Liver (tissue), 9 donors: ENCODE measurements around the gene AMMECR1. TPM values are rescaled to one million over a fixed set of nuclear protein-coding genes. Genes with fewer than 3 reads are reported as not detected.

ENCODE experiments used
- DNase-seq: peaks from one replicate; pipeline ENCODE4 v3.0.0-alpha.2; 2017; ENCODE audit warnings: low spot score
- H3K27ac ChIP-seq, 2 donors: one replicate each; pipeline ENCODE4 v1.7.0; 2013; ENCODE audit warnings: inconsistent platforms in 2 of 2, low read length in 2 of 2, control low read depth in 1 of 2, low read depth in 1 of 2, mild to moderate bottlenecking in 1 of 2
- H3K27me3 ChIP-seq, 4 donors: one replicate each; pipeline versions ENCODE4 v1.6.1 to v1.7.0; 2013; ENCODE audit warnings: low read length in 3 of 4, inconsistent platforms in 1 of 4, mild to moderate bottlenecking in 1 of 4, moderate library complexity in 1 of 4; ENCODE audit not compliant: control insufficient read depth in 4 of 4, insufficient read depth in 4 of 4
- H3K36me3 ChIP-seq, 4 donors: one replicate each; pipeline versions ENCODE4 v1.6.1 to v1.7.0; 2013; ENCODE audit warnings: low read length in 3 of 4, mild to moderate bottlenecking in 3 of 4, low read depth in 1 of 4, moderate library complexity in 1 of 4; ENCODE audit not compliant: control insufficient read depth in 4 of 4, insufficient read depth in 3 of 4
- H3K4me1 ChIP-seq, 4 donors: one replicate each; pipeline versions ENCODE4 v1.6.1 to v1.7.0; 2013; ENCODE audit warnings: low read length in 3 of 4, mild to moderate bottlenecking in 3 of 4, moderate library complexity in 1 of 4; ENCODE audit not compliant: control insufficient read depth in 4 of 4, insufficient read depth in 4 of 4
- H3K4me3 ChIP-seq, 3 donors: one replicate each; pipeline versions ENCODE4 v1.6.1 to v1.7.0; 2013; ENCODE audit warnings: low read length in 3 of 3, control low read depth in 1 of 3, low read depth in 1 of 3, mild to moderate bottlenecking in 1 of 3
- H3K9ac ChIP-seq, 2 donors: one replicate each; pipeline ENCODE4 v1.7.0; 2013; ENCODE audit warnings: low read length in 2 of 2, mild to moderate bottlenecking in 2 of 2, moderate library complexity in 2 of 2, control low read depth in 1 of 2, low read depth in 1 of 2
- H3K9me3 ChIP-seq, 4 donors: one replicate each; pipeline versions ENCODE4 v1.6.1 to v1.7.0; 2013; ENCODE audit warnings: low read length in 3 of 4; ENCODE audit not compliant: control insufficient read depth in 4 of 4
- EGR1 ChIP-seq, 2 donors: IDR thresholded peaks; 2 replicates each; pipeline ENCODE4 v1.6.1; 2016 to 2018; ENCODE audit warnings: antibody characterized with exemption in 2 of 2, low read depth in 2 of 2
- FOXA1 ChIP-seq: IDR thresholded peaks from 2 replicates; pipeline ENCODE4 v1.6.1; 2016; ENCODE audit warnings: antibody characterized with exemption
- FOXA2 ChIP-seq: IDR thresholded peaks from 2 replicates; pipeline ENCODE4 v1.6.1; 2016; ENCODE audit warnings: antibody characterized with exemption
- GABPA ChIP-seq, 2 donors: IDR thresholded peaks in 1 of 2; conservative IDR thresholded peaks in 1 of 2; 2 replicates each; pipeline ENCODE4 v1.6.1; 2016; ENCODE audit warnings: antibody characterized with exemption in 2 of 2, mild to moderate bottlenecking in 1 of 2, moderate library complexity in 1 of 2
- HNF4A ChIP-seq, 2 donors: conservative IDR thresholded peaks; 2 replicates each; pipeline ENCODE4 v1.6.1; 2016; ENCODE audit warnings: antibody characterized with exemption in 2 of 2, mild to moderate bottlenecking in 2 of 2
- HNF4G ChIP-seq: IDR thresholded peaks from 2 replicates; pipeline ENCODE4 v1.6.1; 2016; ENCODE audit warnings: antibody characterized with exemption
- NR2F2 ChIP-seq: IDR thresholded peaks from 2 replicates; pipeline ENCODE4 v1.6.1; 2016; ENCODE audit warnings: antibody characterized with exemption
- RAD21 ChIP-seq, 2 donors: IDR thresholded peaks; 2 replicates each; pipeline ENCODE4 v1.6.1; 2016; ENCODE audit warnings: antibody characterized with exemption in 2 of 2, mild to moderate bottlenecking in 2 of 2
- RXRA ChIP-seq, 2 donors: IDR thresholded peaks; 2 replicates each; pipeline ENCODE4 v1.6.1; 2017 to 2018; ENCODE audit warnings: antibody characterized with exemption in 2 of 2, mild to moderate bottlenecking in 1 of 2
- YY1 ChIP-seq: IDR thresholded peaks from 2 replicates; pipeline ENCODE4 v1.6.1; 2016; ENCODE audit warnings: antibody characterized with exemption, mild to moderate bottlenecking
- WGBS: extraction: QIAGEN DNeasy Blood & Tissue Kit; methylation state at CpG from one replicate; pipeline ENCODE4 v1.1.7; 2013; 5-methylcytosine and 5-hydroxymethylcytosine counted together
- polyA plus RNA-seq, 2 donors: library from polyadenylated mRNA; stranded (reverse) in 1 of 2; unstranded in 1 of 2; fragments of 200-250 nt in 1 of 2; fragments of >200 nt in 1 of 2; fragmentation: Nextera tagmentation in 1 of 2; extraction: Ambion mirVana in 1 of 2; gene quantifications; one replicate each; pipeline versions ENCODE4 v1.2.1 to v1.2.3, GENCODE V29; 2013 to 2015
- total RNA-seq, 2 donors: library from RNA; depleted of rRNA; stranded (reverse); fragments of >200 nt; gene quantifications; one replicate each; pipeline ENCODE4 v1.2.3, GENCODE V29; 2014
- TF ChIP-seq, protein P1 (sequence below): IDR thresholded peaks from 2 replicates; pipeline ENCODE4 v1.6.1; 2016; ENCODE audit warnings: antibody characterized with exemption, mild to moderate bottlenecking
- TF ChIP-seq, protein P2 (sequence below): IDR thresholded peaks from 2 replicates; pipeline ENCODE4 v1.6.1; 2016; ENCODE audit warnings: antibody characterized with exemption
- TF ChIP-seq, protein P3 (sequence below): IDR thresholded peaks from 2 replicates; pipeline ENCODE4 v1.6.1; 2016; ENCODE audit warnings: antibody characterized with exemption
- donor health status: healthy.
- donor health status: healthy.
- donor health status: healthy.
- donor health status: healthy.
- donor health status: healthy.

Gene AMMECR1
- total and polyA plus RNA-seq, 4 donors, result 1.7 to 30.9 (median 3.6) TPM

DNA sequence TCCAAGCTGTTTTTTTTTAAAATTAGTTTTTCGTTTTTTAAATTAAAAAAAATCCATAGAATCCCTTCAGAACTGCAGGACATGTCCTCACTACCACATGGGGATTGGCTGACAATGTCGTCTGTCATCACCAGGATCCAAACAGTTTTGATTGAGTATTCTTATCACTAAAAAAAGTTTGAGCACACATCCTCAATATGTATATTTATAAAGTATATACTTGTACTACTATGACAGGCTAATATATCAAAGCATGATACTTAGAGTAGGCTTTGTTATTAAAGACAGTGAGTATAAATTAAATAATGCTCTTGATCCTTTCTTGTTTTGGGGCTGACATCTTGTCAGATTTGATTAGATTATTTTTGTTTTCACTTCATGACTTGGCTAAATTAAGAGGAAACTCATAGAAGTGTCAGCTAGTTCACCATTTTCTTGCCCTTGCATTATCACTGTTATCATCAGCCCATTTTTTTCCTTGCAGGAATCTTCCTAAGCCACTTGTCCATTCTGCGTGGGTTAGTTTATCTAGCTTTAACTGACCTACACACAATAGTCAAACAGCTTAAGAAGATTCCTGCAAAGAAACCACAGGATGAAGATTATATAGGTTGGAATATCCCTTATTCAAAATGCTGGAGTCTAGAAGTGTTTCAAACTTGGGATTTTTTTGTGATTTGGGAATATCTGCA, 92.8 kb downstream of the AMMECR1 start:
- Histone ChIP-seq H3K27ac (no peak overlapping the region), H3K4me1 (no peaks in the 10 kb centered on the region), H3K9me3 (no peaks in the 10 kb centered on the region), H3K27me3 (no peaks in the 10 kb centered on the region), H3K36me3 (no peaks in the 10 kb centered on the region), H3K4me3 (no peak overlapping the region), H3K9ac (no peak overlapping the region)
- WGBS, result 84% methylated on average over 3 of the region's 3 CpGs
- DNase-seq, result no peak
- TF ChIP-seq YY1 (no peak), HNF4A (conservative IDR thresholded peaks at IDR 0.05) (no peak), GABPA (IDR thresholded peaks at IDR 0.05 in 1 of 2, conservative IDR thresholded peaks at IDR 0.05 in 1 of 2) (no peak), EGR1 (IDR thresholded peaks at IDR 0.05; ENCODE audit: low read depth in 2 of 2) (no peak), FOXA2 (no peak), NR2F2 (no peak), RXRA (IDR thresholded peaks at IDR 0.05) (no peak), RAD21 (IDR thresholded peaks at IDR 0.05) (no peak)
- TF ChIP-seq, protein P1, sequence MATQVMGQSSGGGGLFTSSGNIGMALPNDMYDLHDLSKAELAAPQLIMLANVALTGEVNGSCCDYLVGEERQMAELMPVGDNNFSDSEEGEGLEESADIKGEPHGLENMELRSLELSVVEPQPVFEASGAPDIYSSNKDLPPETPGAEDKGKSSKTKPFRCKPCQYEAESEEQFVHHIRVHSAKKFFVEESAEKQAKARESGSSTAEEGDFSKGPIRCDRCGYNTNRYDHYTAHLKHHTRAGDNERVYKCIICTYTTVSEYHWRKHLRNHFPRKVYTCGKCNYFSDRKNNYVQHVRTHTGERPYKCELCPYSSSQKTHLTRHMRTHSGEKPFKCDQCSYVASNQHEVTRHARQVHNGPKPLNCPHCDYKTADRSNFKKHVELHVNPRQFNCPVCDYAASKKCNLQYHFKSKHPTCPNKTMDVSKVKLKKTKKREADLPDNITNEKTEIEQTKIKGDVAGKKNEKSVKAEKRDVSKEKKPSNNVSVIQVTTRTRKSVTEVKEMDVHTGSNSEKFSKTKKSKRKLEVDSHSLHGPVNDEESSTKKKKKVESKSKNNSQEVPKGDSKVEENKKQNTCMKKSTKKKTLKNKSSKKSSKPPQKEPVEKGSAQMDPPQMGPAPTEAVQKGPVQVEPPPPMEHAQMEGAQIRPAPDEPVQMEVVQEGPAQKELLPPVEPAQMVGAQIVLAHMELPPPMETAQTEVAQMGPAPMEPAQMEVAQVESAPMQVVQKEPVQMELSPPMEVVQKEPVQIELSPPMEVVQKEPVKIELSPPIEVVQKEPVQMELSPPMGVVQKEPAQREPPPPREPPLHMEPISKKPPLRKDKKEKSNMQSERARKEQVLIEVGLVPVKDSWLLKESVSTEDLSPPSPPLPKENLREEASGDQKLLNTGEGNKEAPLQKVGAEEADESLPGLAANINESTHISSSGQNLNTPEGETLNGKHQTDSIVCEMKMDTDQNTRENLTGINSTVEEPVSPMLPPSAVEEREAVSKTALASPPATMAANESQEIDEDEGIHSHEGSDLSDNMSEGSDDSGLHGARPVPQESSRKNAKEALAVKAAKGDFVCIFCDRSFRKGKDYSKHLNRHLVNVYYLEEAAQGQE, result no peak
- TF ChIP-seq, protein P2, sequence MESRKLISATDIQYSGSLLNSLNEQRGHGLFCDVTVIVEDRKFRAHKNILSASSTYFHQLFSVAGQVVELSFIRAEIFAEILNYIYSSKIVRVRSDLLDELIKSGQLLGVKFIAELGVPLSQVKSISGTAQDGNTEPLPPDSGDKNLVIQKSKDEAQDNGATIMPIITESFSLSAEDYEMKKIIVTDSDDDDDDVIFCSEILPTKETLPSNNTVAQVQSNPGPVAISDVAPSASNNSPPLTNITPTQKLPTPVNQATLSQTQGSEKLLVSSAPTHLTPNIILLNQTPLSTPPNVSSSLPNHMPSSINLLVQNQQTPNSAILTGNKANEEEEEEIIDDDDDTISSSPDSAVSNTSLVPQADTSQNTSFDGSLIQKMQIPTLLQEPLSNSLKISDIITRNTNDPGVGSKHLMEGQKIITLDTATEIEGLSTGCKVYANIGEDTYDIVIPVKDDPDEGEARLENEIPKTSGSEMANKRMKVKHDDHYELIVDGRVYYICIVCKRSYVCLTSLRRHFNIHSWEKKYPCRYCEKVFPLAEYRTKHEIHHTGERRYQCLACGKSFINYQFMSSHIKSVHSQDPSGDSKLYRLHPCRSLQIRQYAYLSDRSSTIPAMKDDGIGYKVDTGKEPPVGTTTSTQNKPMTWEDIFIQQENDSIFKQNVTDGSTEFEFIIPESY, result no peak
- TF ChIP-seq, protein P3, sequence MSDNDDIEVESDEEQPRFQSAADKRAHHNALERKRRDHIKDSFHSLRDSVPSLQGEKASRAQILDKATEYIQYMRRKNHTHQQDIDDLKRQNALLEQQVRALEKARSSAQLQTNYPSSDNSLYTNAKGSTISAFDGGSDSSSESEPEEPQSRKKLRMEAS, result no peak

DNA sequence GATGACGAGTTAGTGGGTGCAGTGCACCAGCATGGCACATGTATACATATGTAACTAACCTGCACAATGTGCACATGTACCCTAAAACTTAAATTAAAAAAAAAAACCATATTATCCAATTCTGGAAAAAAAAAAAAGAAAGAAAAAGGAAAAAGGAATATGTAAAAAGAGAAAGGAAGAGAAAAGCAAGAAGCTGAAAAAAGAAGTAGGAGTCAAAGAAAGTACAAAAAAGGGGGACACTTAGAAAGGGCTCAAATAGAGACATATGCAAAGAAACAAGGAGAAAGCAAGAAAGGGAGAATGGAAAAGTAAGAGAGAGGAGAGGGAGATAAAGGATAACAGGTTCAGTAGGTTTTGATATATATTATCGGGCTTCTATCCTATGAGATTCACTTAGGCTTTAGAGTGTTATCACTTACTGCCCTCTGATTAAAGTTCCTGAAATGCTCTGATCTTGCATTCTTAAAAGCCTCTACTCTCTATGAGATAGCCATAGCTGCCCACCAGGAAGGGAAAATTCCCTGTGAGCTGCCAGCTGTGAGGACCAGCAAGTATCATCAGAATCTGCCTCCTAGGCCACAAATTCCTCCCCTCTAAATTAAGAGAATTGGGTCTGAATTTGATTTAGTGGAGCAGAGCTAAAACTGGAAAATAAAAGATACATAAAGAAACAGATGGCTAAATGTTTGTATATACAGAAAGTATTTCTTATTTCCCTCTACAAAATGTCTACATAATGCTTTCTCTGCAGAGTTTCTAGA, 95.2 kb downstream of the AMMECR1 start:
- Histone ChIP-seq H3K9me3 (no peaks in the 10 kb centered on the region), H3K36me3 (no peaks in the 10 kb centered on the region), H3K4me3 (no peak overlapping the region), H3K4me1 (no peaks in the 10 kb centered on the region), H3K27me3 (no peaks in the 10 kb centered on the region), H3K27ac (no peak overlapping the region), H3K9ac (no peak overlapping the region)
- WGBS, result 92% methylated on average over 1 of the region's 2 CpGs
- TF ChIP-seq HNF4A (conservative IDR thresholded peaks at IDR 0.05) (no peak), FOXA1 (no peak), HNF4G (no peak), RAD21 (IDR thresholded peaks at IDR 0.05) (no peak)
- TF ChIP-seq, protein P2, result no peak
- no peak for DNase-seq
